SU-DHL-6 (cell line): ENCODE data around the gene TMLHE.
"Not testable (repeated sequence)": the region's sequence is repeated elsewhere in the genome, so short reads cannot be mapped to it uniquely, and the experiment has no call there.

Source experiments
- EZH2phosphoT487 ChIP-seq: fragments of 200-600 bp; sonication (generic), shearing (Covaris generic); conservative IDR thresholded peaks from 2 replicates; pipeline ENCODE4 v1.6.1; 2018; ENCODE audit warnings: mild to moderate bottlenecking, antibody characterized with exemption, low read length, moderate library complexity, mixed read lengths
- TF ChIP-seq, protein P1 (sequence below): fragments of 200-600 bp; sonication (generic); IDR thresholded peaks from one replicate; pipeline ENCODE4 v1.5.1; 2017; ENCODE audit warnings: antibody characterized with exemption, mild to moderate bottlenecking, low read length, moderate library complexity; ENCODE audit not compliant: insufficient read depth, poor library complexity, severe bottlenecking

DNA sequence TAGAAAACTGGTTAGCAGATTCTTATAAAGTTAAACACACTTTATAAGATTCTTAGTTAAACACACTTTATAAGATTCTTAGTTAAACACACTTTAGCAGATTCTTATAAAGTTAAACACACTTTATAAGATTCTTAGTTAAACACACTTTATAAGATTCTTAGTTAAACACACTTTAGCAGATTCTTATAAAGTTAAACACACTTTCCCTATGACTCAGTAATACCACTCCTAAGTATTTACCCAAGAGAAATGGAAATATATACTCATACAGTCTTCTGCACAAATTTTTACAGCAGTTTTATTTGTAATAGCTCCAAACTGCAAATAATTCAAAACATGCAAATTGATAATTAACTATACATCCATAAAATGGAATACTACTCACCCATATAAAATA lies 7.4 kb upstream of the TMLHE start:
- TF ChIP-seq, protein P1, sequence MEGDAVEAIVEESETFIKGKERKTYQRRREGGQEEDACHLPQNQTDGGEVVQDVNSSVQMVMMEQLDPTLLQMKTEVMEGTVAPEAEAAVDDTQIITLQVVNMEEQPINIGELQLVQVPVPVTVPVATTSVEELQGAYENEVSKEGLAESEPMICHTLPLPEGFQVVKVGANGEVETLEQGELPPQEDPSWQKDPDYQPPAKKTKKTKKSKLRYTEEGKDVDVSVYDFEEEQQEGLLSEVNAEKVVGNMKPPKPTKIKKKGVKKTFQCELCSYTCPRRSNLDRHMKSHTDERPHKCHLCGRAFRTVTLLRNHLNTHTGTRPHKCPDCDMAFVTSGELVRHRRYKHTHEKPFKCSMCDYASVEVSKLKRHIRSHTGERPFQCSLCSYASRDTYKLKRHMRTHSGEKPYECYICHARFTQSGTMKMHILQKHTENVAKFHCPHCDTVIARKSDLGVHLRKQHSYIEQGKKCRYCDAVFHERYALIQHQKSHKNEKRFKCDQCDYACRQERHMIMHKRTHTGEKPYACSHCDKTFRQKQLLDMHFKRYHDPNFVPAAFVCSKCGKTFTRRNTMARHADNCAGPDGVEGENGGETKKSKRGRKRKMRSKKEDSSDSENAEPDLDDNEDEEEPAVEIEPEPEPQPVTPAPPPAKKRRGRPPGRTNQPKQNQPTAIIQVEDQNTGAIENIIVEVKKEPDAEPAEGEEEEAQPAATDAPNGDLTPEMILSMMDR = not testable (repeated sequence)
- not testable (repeated sequence) for TF ChIP-seq EZH2phosphoT487
